Measurements from ENCODE around the gene REN. TPM values are rescaled to one million over a fixed set of nuclear protein-coding genes. Genes with fewer than 3 reads are reported as not detected.

REN gene
- total RNA-seq, 1 experiment from 2014 or later: not detected

GRCh38 chr1:204205486-204205885 is 39.3 kb upstream of the REN start:
- no peaks in the 10 kb centered on the region; the same call in none of the 2 replicates for H3K36me3 ChIP-seq (ENCODE audit: control insufficient read depth, insufficient read depth, low read length)
- Mint-ChIP-seq H3K4me3 (ENCODE audit: unreplicated experiment) (no peak overlapping the region), H3K36me3 (ENCODE audit: insufficient read depth, unreplicated experiment) (peaks cover 6% of the 10 kb centered on the region), H3K4me1 (ENCODE audit: low read depth, unreplicated experiment) (peaks cover 13% of the 10 kb centered on the region), H3K27ac (ENCODE audit: unreplicated experiment) (no peak overlapping the region), H3K27me3 (ENCODE audit: insufficient read depth, unreplicated experiment) (no peaks in the 10 kb centered on the region), H3K9me3 (ENCODE audit: unreplicated experiment) (no peaks in the 10 kb centered on the region)
- no peak overlapping the region for H3K4me3 ChIP-seq (ENCODE audit: low read depth, low read length)
- BruUV-seq (replicated peaks): no TSS peak
- no peak for TF ChIP-seq CTCF (IDR thresholded peaks at IDR 0.05; ENCODE audit: insufficient read depth in 1 of 2, low read depth in 1 of 2, low read length in 1 of 2, severe bottlenecking in 1 of 2, unreplicated experiment in 1 of 2)
- H3K27me3 ChIP-seq (replicated peaks; ENCODE audit: control insufficient read depth, insufficient read depth, low read length): no peaks in the 10 kb centered on the region
- intact Hi-C loops (cut with micrococcal nuclease; ENCODE audit: unreplicated experiment): no loop called here
- ChIA-PET CTCF (interaction anchor here (1.1 to 2.2 kb wide), 2 partner anchors 9 to 42 kb away, joined by 3 to 19 read pairs; no protein-coding TSS in a partner anchor), POLR2A (interaction anchor here (0.9 kb wide), 1 partner anchor 8 kb away, joined by 3 read pairs; the partner anchor contains the start of gene GOLT1A)
- H3K9me3 ChIP-seq: no peaks in the 10 kb centered on the region
- no peaks in the 10 kb centered on the region for H3K4me1 ChIP-seq
- no peak for DNase-seq

GRCh38 chr1:204204944-204205343 is 38.8 kb upstream of the REN start:
- intact Hi-C loops (cut with micrococcal nuclease; ENCODE audit: unreplicated experiment): no loop called here
- POLR2A ChIA-PET: interaction anchor here (0.9 kb wide), 1 partner anchor 9 kb away, joined by 3 read pairs; the partner anchor contains the start of gene GOLT1A
- Mint-ChIP-seq H3K27me3 (ENCODE audit: insufficient read depth, unreplicated experiment) (no peaks in the 10 kb centered on the region), H3K36me3 (ENCODE audit: insufficient read depth, unreplicated experiment) (peaks cover under 1% of the 10 kb centered on the region), H3K9me3 (ENCODE audit: unreplicated experiment) (no peaks in the 10 kb centered on the region), H3K4me3 (ENCODE audit: unreplicated experiment) (no peak overlapping the region), H3K4me1 (ENCODE audit: low read depth, unreplicated experiment) (peaks cover 14% of the 10 kb centered on the region), H3K27ac (ENCODE audit: unreplicated experiment) (no peak overlapping the region)
- Histone ChIP-seq H3K27me3 (replicated peaks; ENCODE audit: control insufficient read depth, insufficient read depth, low read length) (no peaks in the 10 kb centered on the region), H3K4me1 (no peaks in the 10 kb centered on the region), H3K4me3 (ENCODE audit: low read depth, low read length) (no peak overlapping the region), H3K36me3 (ENCODE audit: control insufficient read depth, insufficient read depth, low read length) (no peaks in the 10 kb centered on the region; the same call in none of the 2 replicates), H3K9me3 (no peaks in the 10 kb centered on the region)
- CTCF ChIA-PET: interaction anchor here (1.1 kb wide), 1 partner anchor 10 kb away, joined by 3 read pairs; no protein-coding TSS in a partner anchor
- no TSS peak for BruUV-seq (replicated peaks)
- TF ChIP-seq CTCF (IDR thresholded peaks at IDR 0.05; ENCODE audit: insufficient read depth in 1 of 2, low read depth in 1 of 2, low read length in 1 of 2, severe bottlenecking in 1 of 2, unreplicated experiment in 1 of 2): no peak
- no peak for DNase-seq

GRCh38 chr1:204203206-204203767 is 37.1 kb upstream of the REN start:
- no peaks in the 10 kb centered on the region for H3K36me3 Mint-ChIP-seq (ENCODE audit: insufficient read depth, unreplicated experiment)
- H3K4me1 ChIP-seq: peaks cover 10% of the 10 kb centered on the region
- H3K4me3 ChIP-seq (ENCODE audit: low read depth, low read length): no peak overlapping the region
- POLR2A ChIA-PET: no interaction called here
- no peak overlapping the region for H3K27ac Mint-ChIP-seq (ENCODE audit: unreplicated experiment)
- CTCF ChIA-PET: interaction anchor here (0.7 kb wide), 1 partner anchor 174 kb away, joined by 5 read pairs; no protein-coding TSS in a partner anchor
- H3K27me3 ChIP-seq (replicated peaks; ENCODE audit: control insufficient read depth, insufficient read depth, low read length): no peaks in the 10 kb centered on the region
- H3K4me1 Mint-ChIP-seq (ENCODE audit: low read depth, unreplicated experiment): peaks cover 19% of the 10 kb centered on the region
- no peak for TF ChIP-seq CTCF (IDR thresholded peaks at IDR 0.05; ENCODE audit: insufficient read depth in 1 of 2, low read depth in 1 of 2, low read length in 1 of 2, severe bottlenecking in 1 of 2, unreplicated experiment in 1 of 2)
- DNase-seq: no peak
- no peaks in the 10 kb centered on the region for H3K27me3 Mint-ChIP-seq (ENCODE audit: insufficient read depth, unreplicated experiment)
- intact Hi-C loops (cut with micrococcal nuclease; ENCODE audit: unreplicated experiment): no loop called here
- no peaks in the 10 kb centered on the region; the same call in none of the 2 replicates for H3K36me3 ChIP-seq (ENCODE audit: control insufficient read depth, insufficient read depth, low read length)
- H3K4me3 Mint-ChIP-seq (ENCODE audit: unreplicated experiment): no peak overlapping the region
- BruUV-seq (replicated peaks): no TSS peak
- no peaks in the 10 kb centered on the region for H3K9me3 Mint-ChIP-seq (ENCODE audit: unreplicated experiment)
- no peaks in the 10 kb centered on the region for H3K9me3 ChIP-seq

Measured in Caco-2 (cell line).